HS-5 (cell line): ENCODE measurements around the gene WDR45.
"Not testable (repeated sequence)": the region's sequence is repeated elsewhere in the genome, so short reads cannot be mapped to it uniquely, and the experiment has no call there.

Experiments used
- DNase-seq: peaks from one replicate; pipeline ENCODE4 v3.0.0-alpha.2; 2012; ENCODE audit warnings: low read depth

WDR45 gene

DNA sequence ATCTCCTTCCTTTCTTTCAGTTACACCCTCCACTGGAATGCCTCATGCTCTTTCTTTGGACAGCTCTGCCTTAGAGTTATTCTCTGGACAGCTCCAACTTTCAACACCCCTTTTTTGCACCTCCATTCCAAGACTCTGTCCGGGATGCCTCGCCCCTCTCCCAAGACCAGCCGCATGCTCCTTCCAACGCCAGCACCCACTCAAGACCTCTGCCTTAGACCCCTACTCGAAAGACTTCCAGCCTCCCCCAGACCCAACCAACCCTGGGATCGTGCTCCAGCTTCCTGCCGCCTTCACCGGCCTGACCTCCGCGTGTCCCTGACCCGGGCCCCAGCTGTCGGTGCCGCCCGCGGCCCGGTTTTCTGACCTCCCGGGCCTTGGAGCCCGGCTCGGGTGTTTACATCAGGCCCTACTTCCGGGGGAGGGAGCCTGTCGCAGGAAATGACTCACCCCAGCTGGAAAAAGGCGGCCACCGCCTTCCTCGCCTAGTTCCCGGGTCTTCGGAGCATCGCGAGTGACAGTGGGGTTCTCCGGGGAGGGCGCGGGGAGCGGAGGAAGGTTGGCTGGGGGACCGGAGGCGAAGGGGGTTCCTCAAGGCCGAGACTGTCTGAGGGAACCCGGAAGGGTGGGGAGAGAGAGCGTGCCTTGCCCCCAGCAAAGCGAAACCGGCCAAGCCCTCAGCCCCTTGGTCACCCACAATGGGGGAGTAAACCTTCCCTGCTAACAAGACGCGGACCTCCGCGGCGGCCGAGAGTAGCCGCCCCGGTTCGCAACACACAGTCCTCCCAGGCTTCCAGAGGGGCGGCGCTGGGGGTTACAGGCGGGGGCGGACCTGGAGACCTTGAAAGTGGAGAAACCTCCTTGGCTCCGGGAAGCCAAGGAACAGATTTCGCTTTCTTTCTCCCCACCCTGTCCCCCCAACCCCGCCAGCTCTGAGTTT, at the start of gene WDR45:
WDR45 (minus strand) TSS at position 399 of the 940 bp plus-strand sequence. CDS start 1,792 bp downstream, outside the sequence.
- no peak for DNase-seq

DNA sequence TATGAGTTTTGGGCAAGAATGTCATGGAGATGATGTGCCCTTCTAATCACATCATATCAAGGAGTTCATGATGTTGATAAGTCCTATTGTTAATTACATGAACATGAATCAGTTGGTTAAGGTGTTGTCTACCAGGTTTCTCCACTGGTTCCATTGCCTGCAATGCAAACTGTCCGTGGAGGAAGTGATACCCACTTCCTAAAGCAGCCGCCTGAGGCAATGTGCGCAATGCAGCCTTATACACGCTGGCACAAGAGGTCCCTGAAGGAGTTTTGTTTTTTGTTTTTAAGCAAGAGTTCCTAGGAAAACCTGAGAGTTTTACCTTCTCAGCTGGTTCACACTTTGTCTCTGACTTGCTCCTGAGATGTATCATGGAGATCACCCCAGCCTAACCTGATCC, 49.7 kb upstream of the WDR45 start:
- DNase-seq: no peak

DNA sequence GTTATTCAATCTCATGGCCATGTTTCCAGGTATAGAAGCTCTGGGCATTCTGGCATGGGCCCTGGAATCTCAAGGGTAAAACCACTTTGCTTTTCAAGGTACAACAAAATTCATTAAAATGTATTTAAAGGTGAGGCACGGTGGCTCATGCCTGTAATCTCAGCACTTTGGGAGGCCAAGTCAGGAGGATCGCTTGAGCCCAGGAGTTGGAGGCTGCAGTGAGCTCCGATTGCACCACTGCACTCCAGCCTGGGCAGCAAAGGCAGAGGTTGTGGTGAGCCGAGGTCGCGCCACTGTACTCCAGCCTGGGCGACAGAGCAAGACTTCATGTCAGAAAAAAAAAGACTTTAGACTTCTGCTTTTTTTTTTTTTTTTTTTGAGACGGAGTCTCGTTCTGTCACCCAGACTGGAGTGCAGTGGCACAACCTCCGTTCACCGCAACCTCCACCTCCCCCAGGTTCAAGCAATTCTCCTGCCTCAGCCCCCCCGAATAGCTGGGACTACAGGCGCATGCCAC, 48.1 kb upstream of the WDR45 start:
- not testable (repeated sequence) for DNase-seq

DNA sequence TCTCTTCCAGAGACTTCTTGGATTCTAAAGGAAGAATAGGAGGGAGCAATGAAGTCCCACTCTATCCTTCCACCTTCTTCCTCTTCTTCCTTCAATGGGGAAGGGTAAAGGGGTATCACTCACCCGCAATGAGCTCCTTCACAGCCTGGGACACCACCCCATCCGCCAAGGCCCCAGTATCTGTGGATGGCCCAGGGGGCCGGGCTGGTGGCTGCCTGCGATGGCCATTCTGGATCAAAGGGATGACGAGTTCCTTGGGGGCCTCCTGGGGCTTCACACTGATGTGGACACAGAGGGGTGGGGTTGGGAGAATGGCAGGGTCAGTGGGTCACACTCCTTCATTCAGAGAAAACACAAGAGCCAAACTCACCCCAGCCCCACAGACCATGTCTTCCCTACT, 42.8 kb upstream of the WDR45 start:
- no peak for DNase-seq

DNA sequence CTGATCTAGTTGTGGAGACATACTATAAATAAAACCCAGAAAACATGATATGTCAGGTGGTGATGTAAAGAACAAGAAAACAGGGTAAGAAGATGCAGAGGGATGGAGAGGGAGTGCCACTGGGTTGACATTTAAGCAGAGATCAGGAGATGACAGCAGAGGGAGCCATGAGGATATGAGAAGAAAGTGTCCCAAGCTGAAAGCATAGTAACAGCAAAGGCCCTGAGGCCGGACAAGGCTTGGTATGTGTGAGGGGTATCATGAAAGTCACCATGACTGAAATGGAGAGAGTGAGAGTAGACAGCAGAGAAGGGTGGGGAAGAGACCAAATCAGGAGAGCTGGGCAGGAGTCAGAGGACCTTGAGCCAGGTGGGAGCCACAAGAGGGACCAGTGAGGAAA, 40.4 kb upstream of the WDR45 start:
- no peak for DNase-seq

DNA sequence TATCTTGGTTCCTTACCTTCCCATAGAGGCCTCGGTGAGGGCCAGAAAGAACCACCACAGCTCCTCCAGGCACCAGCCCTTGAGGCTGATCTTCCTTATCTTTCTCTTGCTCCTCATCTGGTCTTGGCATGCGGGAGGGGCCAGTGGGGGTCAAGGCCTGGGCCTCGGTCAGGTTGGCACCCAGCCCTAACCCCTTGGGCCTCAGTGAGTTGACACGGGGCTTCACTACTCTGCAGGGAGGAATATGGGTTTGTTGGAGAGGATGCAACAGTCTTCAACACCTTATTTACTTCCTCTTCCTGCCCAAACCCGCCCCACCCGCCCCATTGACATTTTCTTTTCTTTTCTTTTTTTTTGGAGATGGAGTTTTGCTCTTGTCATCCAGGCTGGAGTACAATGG, 37.9 kb upstream of the WDR45 start:
- no peak for DNase-seq

DNA sequence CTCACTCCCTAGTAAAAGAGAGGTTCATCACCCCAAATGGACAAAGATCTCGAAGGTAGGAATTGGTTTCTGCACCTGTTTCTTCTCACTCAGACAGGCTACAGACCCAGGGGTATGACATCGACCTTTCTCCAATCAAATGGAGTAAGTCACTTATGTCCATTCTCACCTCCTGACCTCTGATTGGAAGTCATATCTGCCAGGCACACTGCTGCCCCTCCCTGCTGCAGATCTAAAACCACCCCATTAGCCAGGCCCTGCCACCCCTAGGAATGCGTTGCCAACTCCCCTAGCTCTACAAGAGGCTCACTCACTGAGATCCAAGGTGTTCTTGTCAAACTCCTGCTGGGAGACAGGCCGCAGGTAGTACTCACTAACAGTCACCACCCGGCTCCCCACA, 37.0 kb upstream of the WDR45 start:
- DNase-seq: no peak

DNA sequence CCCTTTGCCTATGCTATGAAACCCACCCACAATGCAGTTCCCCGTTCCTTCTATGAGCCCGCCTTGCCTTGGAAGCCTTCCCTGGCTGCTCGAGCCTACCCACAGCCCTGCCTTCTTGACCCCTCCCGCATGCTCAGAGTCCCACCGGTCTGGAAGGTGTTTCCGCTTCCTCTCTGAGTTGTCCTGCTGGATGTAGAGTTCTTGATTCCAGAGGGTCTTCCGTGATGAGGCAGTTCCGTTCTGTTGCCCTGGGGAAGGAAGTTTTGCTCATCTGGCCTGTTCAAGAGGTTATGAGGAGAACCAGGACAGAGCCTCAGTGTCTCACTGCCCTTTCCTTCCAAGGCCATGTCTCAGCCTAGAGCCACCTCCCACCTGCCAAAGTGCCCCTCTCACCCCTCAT, 36.4 kb upstream of the WDR45 start:
- no peak for DNase-seq

DNA sequence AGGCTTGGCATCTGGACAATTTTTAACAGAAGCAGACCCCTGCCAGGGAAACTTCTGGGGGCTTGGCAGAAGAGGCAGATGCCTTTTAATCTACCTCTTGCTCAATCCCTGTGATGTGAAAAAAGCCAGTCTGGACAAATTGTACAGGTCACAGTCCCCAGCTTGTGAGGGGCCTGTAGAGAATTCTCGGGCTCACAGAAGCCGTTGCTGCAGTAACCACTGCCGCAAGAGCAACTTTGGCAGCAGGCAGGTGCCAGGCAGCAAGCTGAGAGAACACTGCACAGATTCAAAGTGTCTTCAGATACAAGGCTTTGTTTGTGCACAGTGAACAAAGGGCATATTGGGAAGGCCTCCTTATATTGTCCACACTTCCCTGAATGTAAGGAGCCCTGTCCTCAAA, 32.1 kb upstream of the WDR45 start:
- DNase-seq: no peak

DNA sequence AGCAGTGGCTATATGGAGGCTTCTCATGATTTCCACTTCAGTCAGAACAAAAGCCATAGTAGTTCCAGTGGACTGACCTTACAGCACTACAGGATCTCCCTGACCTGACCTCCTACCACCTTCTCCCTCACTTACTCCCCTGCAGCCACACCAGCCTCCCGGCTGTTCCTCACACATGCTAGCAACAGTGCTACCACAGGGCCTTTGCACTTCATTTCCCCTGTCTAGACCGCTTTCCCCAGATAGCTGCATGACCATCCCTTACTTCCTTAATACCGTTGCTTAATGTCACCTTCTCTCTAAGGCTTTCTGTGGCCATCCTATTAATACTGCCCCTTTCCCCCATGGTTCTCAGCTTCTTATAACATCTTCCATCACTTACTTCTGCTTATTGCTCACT, 30.7 kb upstream of the WDR45 start:
- DNase-seq: no peak

DNA sequence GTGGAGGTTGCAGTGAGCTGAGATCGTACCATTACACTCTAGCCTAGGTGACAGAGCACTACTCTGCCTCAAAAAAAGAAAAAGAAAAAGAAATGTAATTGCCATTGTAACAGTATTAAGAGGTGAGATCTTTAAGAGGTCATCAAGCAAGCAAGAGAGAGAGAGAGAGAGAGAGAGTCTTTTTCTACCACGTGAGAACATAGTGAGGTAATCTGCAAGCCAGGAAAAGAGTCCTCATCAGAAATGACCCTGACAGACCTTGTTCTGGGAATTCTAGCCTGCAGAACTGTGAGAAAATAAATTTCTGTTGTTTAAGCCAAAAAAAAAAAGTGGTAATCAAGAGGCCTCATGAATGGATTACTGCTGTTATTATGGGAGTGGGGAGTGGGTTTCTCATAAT, 29.0 kb upstream of the WDR45 start:
- DNase-seq: no peak

DNA sequence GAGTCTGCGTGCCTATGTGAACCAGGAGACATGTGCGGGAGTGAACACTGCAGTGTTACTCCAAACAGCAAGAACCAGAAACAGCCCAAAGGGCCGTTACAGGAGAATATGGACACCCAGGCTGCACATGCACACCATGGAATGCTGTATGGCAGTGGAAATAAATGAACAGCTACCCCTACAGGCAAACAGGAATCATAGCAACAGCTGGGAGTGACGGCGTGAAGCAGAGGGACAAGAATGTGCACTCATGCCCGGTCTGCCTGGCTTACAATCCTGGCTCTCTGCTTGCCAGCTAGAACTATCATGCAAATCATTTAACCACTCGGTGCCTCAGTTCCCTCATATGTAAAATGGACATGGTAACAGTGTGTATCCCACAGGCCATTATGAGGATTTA, 27.2 kb upstream of the WDR45 start:
- no peak for DNase-seq

DNA sequence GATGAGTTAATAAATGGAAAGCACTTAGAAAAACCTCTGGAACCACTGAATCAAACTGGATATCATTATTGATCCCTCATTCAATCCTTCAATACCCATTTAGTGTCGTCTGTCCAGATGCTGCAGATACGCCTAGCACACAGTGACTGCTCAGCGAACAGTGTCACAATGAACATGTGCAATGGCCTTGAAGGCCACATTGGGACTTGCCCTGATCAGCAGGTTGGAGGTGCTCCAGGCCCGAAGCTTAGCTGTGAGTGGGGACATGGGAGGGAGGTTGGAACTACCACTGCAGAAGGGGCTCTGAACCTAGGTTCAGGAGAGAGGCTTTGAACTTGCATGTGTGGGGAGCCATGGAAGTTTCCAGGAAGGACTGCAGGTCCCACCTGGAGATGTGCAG, 26.6 kb upstream of the WDR45 start:
- DNase-seq: no peak

DNA sequence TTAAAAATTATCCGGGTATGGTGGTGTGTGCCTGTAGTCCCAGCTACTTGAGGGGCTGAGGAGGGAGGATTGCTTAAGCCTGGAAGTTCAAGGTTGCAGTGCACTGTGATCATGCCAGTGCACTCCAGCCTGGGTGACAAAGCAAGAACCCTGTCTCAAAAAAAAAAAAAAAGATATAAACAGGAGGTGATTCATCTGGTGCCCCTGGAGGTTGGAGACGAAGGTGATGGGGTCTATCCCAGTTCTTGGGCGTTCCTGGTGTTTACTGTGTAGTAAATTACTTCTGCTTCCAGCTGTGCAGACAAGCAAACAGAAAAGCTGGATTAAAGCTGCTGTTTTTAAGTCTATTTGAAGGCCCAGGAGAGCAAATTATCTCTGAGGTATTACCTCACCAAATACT, 23.9 kb upstream of the WDR45 start:
- no peak for DNase-seq

DNA sequence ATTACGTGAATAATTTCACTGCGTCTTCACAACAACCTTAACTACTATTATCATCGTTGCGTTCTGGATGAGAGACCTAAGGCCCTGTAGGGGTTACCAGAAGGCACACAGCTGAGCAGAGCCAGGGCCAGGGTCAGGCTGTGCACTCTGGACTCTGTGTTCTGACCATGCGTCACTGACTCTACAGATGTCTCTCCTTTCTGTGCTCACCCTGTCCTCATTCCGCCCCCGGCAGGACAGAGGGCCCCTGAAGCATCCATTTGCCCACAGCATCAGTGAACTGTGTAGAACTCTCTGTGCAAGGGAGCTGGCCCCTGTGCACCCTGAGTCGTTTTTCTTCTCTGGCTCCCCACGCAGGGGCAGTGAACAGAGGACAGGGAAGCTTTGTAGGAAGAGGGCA, 22.5 kb upstream of the WDR45 start:
- no peak for DNase-seq

DNA sequence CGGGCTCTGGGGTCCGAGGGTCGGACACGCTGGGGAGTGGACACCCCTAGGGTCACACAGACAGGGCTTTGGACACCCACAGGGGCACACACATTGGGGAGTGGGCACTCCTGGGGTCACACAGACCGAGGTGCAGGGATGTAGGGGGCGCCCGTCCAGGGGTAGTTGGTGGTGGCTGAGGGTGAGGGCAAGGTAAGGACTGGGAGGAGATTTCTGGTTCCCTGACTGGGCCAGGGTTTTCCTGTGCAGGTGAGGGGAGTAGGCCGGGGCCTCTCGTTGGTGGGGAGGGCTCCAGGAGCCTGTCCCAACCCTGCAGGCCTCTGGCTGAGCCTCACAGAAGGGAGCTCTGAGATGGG, 21.9 kb upstream of the WDR45 start:
- DNase-seq: no peak

DNA sequence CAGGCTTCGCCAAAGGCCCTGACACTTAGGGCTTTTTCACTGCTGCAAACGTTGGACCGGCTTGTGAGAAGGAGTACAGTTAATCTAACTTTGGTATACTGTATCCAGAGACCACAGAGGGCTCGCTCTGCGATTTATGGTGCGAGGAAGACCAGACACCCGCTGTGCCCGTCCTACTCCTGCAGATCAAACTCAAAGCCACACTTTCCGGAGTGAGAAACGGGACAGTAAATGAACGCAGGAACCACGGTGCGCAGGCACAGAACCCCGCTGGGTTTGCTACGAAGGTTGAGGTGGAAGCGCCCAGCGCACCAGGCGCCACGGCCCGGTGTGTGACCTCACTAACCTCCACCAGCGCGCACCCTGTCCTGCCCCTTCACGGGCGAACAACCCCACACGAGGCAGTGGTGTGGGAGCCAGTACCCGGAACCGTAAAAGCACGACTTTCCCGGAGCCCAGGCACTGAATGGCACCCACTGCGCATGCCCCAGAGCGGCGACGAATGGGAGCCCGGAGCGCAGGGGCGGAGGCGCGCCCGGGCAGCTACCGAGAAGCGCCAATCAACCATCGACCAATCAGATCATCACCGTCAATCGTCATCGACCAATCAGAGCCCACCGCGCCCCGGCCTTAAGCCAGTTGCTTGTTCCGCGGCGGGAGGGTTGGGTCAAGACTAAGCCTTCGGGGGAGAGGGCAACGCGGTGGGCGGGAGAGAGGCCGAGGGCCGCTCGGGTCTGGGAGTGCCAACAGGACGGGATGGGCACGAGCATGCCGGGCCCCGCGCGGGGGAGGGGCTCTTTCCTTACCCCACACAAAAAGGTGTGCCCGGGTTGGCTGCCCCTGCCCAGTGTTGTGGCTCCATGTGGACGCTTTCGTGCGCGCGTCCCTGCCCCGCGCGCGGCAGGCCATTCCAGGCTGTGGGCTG, 21.3 kb upstream of the WDR45 start:
- DNase-seq: peak; percentile 59

DNA sequence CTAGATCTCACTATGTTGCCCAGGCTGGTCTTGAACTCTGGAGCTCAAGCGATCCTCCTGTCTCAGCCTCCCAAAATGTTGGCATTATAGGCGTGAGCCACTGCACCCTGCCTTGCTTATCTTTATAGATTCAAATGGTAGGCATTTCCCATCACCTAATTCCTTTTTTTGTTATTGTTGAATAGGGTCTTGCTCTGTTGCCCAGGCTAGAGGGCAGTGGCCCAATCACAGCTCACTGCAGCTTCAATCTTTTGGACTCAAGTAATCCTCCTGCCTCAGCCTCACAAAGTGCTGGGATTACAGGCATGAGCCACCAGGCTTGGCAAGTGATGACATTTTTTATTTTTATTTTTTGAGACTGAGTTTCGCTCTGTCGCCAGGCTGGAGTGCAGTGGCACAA, 16.7 kb upstream of the WDR45 start:
- no peak for DNase-seq

DNA sequence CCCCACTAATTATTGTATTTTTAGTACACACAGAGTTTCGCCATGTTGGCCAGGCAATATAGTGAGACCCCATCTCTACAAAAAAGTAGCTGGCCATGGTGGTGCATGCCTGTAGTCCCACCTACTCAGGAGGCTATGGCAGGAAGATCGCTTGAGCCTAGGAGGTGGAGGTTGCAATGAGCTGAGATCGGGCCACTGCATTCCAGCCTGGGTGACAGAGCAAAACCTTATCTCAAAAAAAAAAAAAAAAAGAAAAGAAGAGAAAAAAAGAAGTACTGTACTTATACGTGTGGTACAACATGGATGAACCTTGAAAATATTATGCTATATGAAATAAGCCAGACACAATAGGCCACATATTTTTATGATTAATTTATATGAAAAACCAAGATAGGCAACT, 9.9 kb upstream of the WDR45 start:
- no peak for DNase-seq

DNA sequence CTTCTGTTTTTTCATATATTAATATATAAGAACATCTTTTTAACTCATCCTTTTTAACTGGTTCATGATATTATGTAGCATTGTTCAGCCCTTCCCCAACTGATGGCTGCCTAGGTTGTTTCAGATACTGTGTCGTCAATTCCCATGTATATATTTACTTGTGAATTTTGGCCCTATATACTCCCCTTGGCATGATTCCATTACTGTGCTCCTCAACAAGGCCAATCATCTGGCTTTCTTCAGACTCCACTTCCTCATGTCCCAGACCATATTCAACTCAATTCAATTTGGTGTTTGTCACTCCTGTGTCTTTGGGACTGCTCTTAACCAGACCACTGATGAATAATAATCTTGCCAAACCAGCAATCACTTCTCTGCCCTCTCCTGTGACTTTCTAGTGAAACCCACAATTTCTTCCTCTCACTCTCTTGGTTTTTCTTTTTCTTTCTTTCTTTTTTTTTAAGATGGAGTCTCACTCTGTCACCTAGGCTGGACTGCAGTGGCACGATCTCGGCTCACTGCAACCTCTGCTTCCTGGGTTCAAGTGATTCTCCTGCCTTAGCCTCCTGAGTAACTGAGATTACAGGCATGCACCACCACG, 2.7 kb upstream of the WDR45 start:
- no peak for DNase-seq

DNA sequence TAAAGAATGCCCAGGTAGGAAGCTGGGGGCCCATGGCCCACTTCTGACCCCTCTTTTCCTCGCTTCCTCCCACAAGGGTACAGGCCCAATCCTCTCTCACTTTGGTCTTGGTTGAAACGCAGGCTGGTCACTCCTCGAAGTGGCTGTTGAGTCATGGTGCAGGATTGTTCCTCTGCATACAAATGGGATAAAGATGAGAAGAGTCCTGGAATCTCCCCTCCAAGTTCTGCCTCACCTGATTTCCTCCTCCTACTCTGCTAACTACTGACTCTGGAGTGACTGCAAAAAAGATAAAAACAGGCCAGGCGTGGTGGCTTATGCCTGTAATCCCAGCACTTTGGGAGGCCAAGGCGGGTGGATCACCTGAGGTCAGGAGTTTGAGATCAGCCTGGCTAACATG, 1.7 kb downstream of the WDR45 start:
- no peak for DNase-seq

DNA sequence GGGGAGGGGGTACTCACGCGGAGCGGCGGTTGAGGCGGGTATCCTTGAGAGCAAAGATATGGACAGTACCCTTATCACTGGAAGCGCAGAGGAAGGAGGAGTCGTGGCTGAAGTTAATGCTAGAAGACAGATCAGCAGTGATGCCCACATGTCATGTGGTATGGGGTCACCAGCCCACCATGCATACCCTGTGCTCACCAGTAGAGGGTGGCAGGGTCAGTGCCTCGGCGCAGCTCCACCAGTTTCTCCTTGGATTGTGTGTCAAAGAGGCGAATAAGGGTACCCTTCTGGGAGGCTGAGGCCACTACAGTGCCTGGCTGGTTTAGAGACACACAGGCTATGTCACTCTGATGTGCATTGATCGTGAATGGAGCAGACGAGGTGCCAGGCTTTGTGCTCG, 4.3 kb downstream of the WDR45 start:
- no peak for DNase-seq
